ENCODE results near the gene CLP1. TPM values are rescaled to one million over a fixed set of nuclear protein-coding genes. Genes with fewer than 3 reads are reported as not detected.

Gene CLP1
- total RNA-seq, 1 donor from 2014 or later = 12.6 TPM

DNA sequence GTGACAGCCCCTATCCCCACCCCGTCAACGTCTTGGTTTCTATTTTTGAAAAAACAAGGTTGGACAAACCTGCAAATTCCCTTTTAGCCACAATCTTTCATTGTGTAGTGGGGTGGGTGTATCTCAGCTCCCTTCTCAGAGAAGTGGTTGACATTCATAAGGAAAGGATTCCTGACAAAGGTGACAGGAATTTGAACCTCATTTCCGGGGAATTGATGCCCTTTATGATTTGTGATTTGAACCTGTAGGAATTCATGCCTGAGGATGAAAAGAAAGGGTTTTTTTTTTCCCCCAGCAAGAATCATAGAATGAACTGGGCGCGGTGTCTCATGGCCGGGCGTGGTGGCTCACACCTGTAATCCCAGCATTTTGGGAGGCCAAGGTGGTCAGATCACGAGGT lies 22.3 kb upstream of the CLP1 start:
- Mint-ChIP-seq H3K9me3 (ENCODE audit: unreplicated experiment) (no peaks in the 10 kb centered on the region), H3K4me1 (ENCODE audit: unreplicated experiment) (peaks cover 26% of the 10 kb centered on the region), H3K27ac (ENCODE audit: unreplicated experiment) (no peak overlapping the region), H3K27me3 (ENCODE audit: unreplicated experiment) (peaks cover 37% of the 10 kb centered on the region), H3K4me3 (ENCODE audit: unreplicated experiment) (no peak overlapping the region), H3K36me3 (ENCODE audit: unreplicated experiment) (no peaks in the 10 kb centered on the region)
- TF ChIP-seq, protein P1, sequence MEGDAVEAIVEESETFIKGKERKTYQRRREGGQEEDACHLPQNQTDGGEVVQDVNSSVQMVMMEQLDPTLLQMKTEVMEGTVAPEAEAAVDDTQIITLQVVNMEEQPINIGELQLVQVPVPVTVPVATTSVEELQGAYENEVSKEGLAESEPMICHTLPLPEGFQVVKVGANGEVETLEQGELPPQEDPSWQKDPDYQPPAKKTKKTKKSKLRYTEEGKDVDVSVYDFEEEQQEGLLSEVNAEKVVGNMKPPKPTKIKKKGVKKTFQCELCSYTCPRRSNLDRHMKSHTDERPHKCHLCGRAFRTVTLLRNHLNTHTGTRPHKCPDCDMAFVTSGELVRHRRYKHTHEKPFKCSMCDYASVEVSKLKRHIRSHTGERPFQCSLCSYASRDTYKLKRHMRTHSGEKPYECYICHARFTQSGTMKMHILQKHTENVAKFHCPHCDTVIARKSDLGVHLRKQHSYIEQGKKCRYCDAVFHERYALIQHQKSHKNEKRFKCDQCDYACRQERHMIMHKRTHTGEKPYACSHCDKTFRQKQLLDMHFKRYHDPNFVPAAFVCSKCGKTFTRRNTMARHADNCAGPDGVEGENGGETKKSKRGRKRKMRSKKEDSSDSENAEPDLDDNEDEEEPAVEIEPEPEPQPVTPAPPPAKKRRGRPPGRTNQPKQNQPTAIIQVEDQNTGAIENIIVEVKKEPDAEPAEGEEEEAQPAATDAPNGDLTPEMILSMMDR (IDR thresholded peaks at IDR 0.05) = no peak
- DNase-seq (ENCODE audit: extremely low spot score, unreplicated experiment) = no peak

DNA sequence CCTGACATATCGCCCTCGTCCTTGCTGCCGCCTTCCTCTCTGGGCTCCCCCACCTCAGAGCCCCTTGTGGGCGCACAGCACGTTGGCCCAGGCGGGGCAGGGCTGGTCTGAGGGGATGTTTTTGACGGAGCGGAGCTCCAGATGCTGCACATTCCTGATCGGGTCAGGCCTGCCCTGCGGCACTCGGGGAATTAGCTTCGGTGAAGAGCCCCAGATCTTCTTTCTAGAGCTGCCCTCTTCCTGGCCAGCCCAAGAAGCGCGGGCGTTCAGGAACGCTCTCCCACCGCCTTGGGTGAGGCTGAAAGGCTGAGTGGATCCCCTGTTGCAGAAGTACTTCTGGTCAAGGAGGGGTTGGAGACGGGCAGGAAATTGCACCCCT lies 19.9 kb upstream of the CLP1 start:
- H3K4me3 Mint-ChIP-seq (ENCODE audit: unreplicated experiment) = peak overlapping the region; percentile 92
- no peak for DNase-seq (ENCODE audit: extremely low spot score, unreplicated experiment)
- H3K9me3 Mint-ChIP-seq (ENCODE audit: unreplicated experiment) = no peaks in the 10 kb centered on the region
- H3K36me3 Mint-ChIP-seq (ENCODE audit: unreplicated experiment) = no peaks in the 10 kb centered on the region
- H3K4me1 Mint-ChIP-seq (ENCODE audit: unreplicated experiment) = peaks cover 38% of the 10 kb centered on the region
- H3K27me3 Mint-ChIP-seq (ENCODE audit: unreplicated experiment) = peaks cover 17% of the 10 kb centered on the region
- TF ChIP-seq, protein P1 (IDR thresholded peaks at IDR 0.05) = no peak
- peak overlapping the region; percentile 77 for H3K27ac Mint-ChIP-seq (ENCODE audit: unreplicated experiment)

DNA sequence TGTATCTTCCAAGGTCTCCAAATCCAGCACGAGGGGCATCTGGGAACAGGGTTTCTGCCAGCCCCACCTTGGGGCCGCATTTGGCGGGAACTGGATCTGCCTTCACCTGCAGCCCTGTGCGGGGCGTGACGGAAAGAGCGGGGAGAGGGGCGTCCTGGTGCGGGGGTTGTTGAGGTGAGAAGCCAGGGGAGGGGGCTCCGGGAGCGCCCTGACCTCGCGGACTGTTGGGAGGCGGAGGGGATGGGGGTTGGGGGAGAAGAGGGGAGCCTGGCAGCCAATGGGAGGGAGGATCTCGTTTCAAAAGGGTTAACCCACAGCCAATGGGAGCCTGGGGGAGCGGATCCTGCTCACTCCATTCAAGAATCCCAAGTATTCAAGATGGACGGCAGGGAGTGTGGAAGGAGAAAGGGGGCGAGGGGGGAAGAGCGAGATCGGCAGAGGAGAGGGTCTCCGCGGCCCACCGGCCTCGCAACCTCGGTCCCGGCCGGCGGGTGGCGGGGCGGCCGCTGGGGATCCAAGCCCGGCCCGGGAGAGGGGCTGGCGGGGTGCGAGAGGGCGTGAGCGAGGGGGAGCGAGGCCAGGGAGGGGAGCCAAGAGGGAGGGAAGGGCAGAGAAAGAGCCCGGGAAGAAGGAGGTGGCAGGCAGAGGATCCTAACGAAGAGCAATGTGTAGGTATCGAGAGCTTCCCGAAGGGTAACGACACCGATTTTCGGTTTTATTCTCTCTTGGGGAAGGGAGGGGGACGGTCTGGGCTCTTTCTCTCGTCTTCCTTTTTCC lies 19.4 kb upstream of the CLP1 start:
- Mint-ChIP-seq H3K27ac (ENCODE audit: unreplicated experiment) (peak overlapping the region; percentile 83), H3K9me3 (ENCODE audit: unreplicated experiment) (no peaks in the 10 kb centered on the region), H3K4me3 (ENCODE audit: unreplicated experiment) (peak overlapping the region; percentile 92), H3K27me3 (ENCODE audit: unreplicated experiment) (peaks cover 17% of the 10 kb centered on the region), H3K36me3 (ENCODE audit: unreplicated experiment) (no peaks in the 10 kb centered on the region), H3K4me1 (ENCODE audit: unreplicated experiment) (peaks cover 39% of the 10 kb centered on the region)
- TF ChIP-seq, protein P1 (IDR thresholded peaks at IDR 0.05) = no peak
- peak; percentile 89 for DNase-seq (ENCODE audit: extremely low spot score, unreplicated experiment)

DNA sequence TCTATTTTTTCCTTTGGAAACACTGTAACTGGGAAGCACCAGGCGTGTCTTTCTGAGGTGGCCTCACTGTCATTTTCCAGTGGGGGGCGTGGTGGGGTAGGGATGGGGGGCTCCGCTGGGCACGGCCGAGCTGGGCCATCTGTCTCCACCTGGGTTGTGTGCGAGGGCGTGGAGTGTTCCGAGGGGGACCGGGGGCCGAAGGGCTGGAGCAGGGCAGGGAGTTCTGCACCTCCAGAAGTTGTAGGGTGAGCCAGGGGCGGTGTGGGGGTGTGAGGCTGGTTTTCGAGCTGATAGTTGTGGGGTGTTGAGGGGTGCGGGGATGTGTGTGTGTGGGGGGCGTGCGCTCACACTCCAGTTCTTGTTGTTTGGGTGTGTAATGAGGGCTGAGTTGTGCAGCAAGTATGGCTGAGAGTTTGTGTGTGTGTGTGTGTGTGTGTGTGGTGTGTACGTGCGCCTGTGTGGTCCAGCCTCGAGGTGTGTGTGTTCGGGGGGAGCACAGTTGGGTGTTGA lies 18.7 kb upstream of the CLP1 start:
- TF ChIP-seq, protein P1 (IDR thresholded peaks at IDR 0.05) = no peak
- peak overlapping the region; percentile 92 for H3K4me3 Mint-ChIP-seq (ENCODE audit: unreplicated experiment)

DNA sequence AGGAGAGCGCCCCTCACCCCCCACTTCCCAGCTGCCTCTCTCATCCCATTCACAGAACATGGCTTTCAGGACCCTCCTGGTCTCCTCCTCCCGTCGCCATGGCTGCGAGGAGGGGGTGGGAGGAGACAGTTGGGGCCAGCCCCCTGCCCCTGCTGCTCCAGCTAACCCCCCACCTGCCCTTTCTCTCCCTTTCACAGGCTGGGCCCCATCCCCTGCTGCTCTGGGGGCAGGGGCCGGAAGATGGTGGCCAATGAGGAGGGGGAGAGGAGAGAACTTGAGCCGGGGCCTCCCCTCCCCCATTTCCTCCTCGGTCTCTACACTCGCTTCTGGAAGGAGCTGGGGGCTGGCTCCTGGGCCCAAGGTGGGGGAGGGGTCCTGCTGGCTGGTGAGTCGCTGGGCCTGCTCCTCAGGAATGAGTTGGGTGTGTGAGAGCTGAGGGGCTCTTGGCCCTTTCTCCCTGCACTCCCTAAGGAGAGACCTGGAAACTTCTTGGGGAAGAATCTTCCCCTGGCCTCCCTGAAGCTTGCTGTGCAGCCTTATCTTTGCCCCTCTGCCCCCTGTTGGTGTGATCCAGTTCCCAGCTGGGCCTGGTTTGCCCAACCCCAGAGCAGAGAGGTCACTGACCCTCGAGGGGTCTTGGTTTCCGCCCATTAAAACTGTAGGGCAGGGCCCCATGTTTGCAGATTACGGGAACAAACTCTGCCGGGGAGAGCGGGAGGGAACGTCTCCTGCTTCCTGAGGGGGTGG lies 18.1 kb upstream of the CLP1 start:
- H3K4me1 Mint-ChIP-seq (ENCODE audit: unreplicated experiment) = peaks cover 45% of the 10 kb centered on the region
- no peaks in the 10 kb centered on the region for H3K9me3 Mint-ChIP-seq (ENCODE audit: unreplicated experiment)

More for the DNA sequence above, 18.7 kb upstream of the CLP1 start:
- no peak for DNase-seq (ENCODE audit: extremely low spot score, unreplicated experiment)
- no peaks in the 10 kb centered on the region for H3K9me3 Mint-ChIP-seq (ENCODE audit: unreplicated experiment)
- H3K4me1 Mint-ChIP-seq (ENCODE audit: unreplicated experiment) = peaks cover 44% of the 10 kb centered on the region
- peak overlapping the region; percentile 83 for H3K27ac Mint-ChIP-seq (ENCODE audit: unreplicated experiment)
- H3K36me3 Mint-ChIP-seq (ENCODE audit: unreplicated experiment) = no peaks in the 10 kb centered on the region
- H3K27me3 Mint-ChIP-seq (ENCODE audit: unreplicated experiment) = peaks cover 12% of the 10 kb centered on the region

More for the DNA sequence above, 18.1 kb upstream of the CLP1 start:
- Mint-ChIP-seq H3K36me3 (ENCODE audit: unreplicated experiment) (no peaks in the 10 kb centered on the region), H3K27ac (ENCODE audit: unreplicated experiment) (peak overlapping the region; percentile 83), H3K27me3 (ENCODE audit: unreplicated experiment) (peaks cover 7% of the 10 kb centered on the region), H3K4me3 (ENCODE audit: unreplicated experiment) (peak overlapping the region; percentile 92)
- no peak for DNase-seq (ENCODE audit: extremely low spot score, unreplicated experiment)
- TF ChIP-seq, protein P1 (IDR thresholded peaks at IDR 0.05) = no peak
